NCI-H446 treated with DMSO at 0.1 percent for 48 hours (cell line): ENCODE measurements around the gene ARHGAP24.

Experiments
- DNase-seq: peaks from one replicate; lab custom pipeline; 2025; lab: John Stamatoyannopoulos, UW

Gene ARHGAP24

GRCh38 chr4:85697854-85698253 lies 222.9 kb downstream of the ARHGAP24 start:
- no peak for DNase-seq

GRCh38 chr4:85700362-85700761 lies 225.4 kb downstream of the ARHGAP24 start:
- no peak for DNase-seq

GRCh38 chr4:85701861-85702321 lies 226.9 kb downstream of the ARHGAP24 start:
- no peak for DNase-seq

GRCh38 chr4:85703096-85703495 lies 228.1 kb downstream of the ARHGAP24 start:
- no peak for DNase-seq

- no peak for DNase-seq
These were observed 232.7 kb downstream of the ARHGAP24 start for GRCh38 chr4:85707611-85708010.

- no peak for DNase-seq
These were observed 233.5 kb downstream of the ARHGAP24 start for GRCh38 chr4:85708468-85708867.

GRCh38 chr4:85713005-85713404 lies 238.1 kb downstream of the ARHGAP24 start:
- DNase-seq: no peak

- DNase-seq: no peak
These were observed 241.2 kb downstream of the ARHGAP24 start for GRCh38 chr4:85715991-85716737.

GRCh38 chr4:85717351-85717750 lies 242.4 kb downstream of the ARHGAP24 start:
- no peak for DNase-seq

- no peak for DNase-seq
These were observed 242.9 kb downstream of the ARHGAP24 start for GRCh38 chr4:85717847-85718246.

- no peak for DNase-seq
These were observed 245.8 kb downstream of the ARHGAP24 start for GRCh38 chr4:85720735-85721134.

GRCh38 chr4:85722401-85722800 lies 247.5 kb downstream of the ARHGAP24 start:
- DNase-seq: no peak

GRCh38 chr4:85722807-85723206 lies 247.9 kb downstream of the ARHGAP24 start:
- DNase-seq: no peak

- peak; percentile 82 for DNase-seq
These were observed 250.0 kb downstream of the ARHGAP24 start for GRCh38 chr4:85724791-85725563.

- peak; percentile 58 for DNase-seq
These were observed 250.8 kb downstream of the ARHGAP24 start for GRCh38 chr4:85725721-85726170.

GRCh38 chr4:85726555-85726954 lies 251.6 kb downstream of the ARHGAP24 start:
- no peak for DNase-seq

GRCh38 chr4:85728464-85728863 lies 253.5 kb downstream of the ARHGAP24 start:
- no peak for DNase-seq

GRCh38 chr4:85732124-85732523 lies 257.2 kb downstream of the ARHGAP24 start:
- no peak for DNase-seq

GRCh38 chr4:85733798-85734197 lies 258.8 kb downstream of the ARHGAP24 start:
- DNase-seq: no peak

- no peak for DNase-seq
These were observed 259.5 kb downstream of the ARHGAP24 start for GRCh38 chr4:85734424-85734831.

GRCh38 chr4:85736571-85736970 lies 261.6 kb downstream of the ARHGAP24 start:
- no peak for DNase-seq

GRCh38 chr4:85737254-85737653 lies 262.3 kb downstream of the ARHGAP24 start:
- DNase-seq: no peak

- DNase-seq: no peak
These were observed 263.8 kb downstream of the ARHGAP24 start for GRCh38 chr4:85738721-85739120.
